GM10248 (cell line): ENCODE data around the gene HOXC12.

ENCODE experiments used
- CTCF ChIA-PET: fragments of 300-600 bp; sonication (Branson Sonifier 250); formaldehyde crosslinking; extraction: SDS; loops from one replicate; lab custom pipeline; 2021; ENCODE audit warnings: antibody characterized with exemption; lab: Yijun Ruan, JAX
- POLR2A ChIA-PET: fragments of 350-650 bp; sonication (Branson Sonifier 250); formaldehyde crosslinking; extraction: SDS; loops from one replicate; lab custom pipeline; 2020; ENCODE audit warnings: antibody characterized with exemption; lab: Yijun Ruan, JAX
- DNase-seq: peaks from one replicate; pipeline ENCODE4 v3.0.0; 2012; ENCODE audit errors: extremely low spot score
- CTCF ChIP-seq: IDR thresholded peaks from 2 replicates; pipeline ENCODE4 v1.5.1; 2012; ENCODE audit warnings: mild to moderate bottlenecking, low read depth; ENCODE audit errors: extremely low read depth, missing control alignments, control extremely low read depth

The HOXC12 gene

GRCh38 chr12:53995378-53996239 lies 40.9 kb downstream of the HOXC12 start:
- ChIA-PET CTCF (interaction anchor here (0.9 to 4.5 kb wide), 8 partner anchors 8 to 250 kb away, joined by 3 to 19 read pairs (median 4); partner anchors contain the start of genes HOXC10, HOXC5 and HOXC8), POLR2A (no interaction called here)
- no peak for TF ChIP-seq CTCF
- DNase-seq = no peak

DNA sequence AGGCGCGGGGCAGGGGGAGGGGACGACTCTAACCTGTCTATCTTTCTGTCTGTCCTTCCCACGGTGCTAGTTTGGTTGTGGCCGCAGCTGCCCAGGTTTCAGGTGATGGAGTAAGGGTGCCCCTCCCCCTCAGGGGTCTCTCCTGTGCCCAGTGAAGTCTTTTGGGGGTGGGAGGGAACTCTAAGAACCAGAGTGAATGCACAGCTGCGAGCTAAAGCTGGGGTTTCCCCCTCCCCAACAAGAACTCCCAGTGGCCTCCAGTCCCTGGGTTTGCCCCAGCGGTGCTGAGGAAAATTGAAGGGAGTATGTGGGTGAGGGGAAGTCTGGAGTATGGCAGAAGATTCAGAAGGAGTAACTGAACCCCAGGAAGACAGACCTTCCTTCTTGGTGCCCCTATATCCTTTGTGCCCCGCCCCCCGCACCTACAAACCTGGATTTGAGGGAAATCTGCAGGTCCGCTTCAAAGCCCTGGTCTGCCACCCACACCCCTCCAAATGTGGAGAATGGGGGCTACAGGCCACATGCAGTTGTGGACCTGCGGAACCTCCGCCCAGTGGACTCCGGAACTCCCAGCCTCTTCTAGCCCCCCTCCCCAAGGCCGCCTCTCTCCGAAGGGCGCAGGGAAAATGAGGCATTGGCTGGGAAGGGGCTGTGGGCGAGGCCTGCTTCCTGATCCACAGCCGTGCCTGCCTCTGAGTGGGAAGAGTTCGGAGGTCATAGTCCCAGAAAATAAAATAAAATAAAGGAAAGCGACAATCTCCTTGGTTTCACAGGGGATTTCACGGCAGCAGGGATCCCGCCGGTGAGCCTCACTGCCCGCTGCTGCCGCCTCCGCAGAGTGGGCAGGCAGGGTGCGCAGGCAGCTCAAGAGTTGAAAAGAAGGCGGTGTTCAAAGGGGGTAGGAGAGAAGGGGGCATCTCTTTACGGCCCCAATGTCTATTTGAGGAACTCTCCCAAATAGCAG lies 41.8 kb downstream of the HOXC12 start:
- ChIA-PET POLR2A (no interaction called here), CTCF (interaction anchor here (0.9 to 4.5 kb wide), 10 partner anchors 7 to 251 kb away, joined by 3 to 19 read pairs (median 7); partner anchors contain the start of genes HOXC10 and HOXC5)
- TF ChIP-seq CTCF = no peak
- peak; percentile 58 for DNase-seq

DNA sequence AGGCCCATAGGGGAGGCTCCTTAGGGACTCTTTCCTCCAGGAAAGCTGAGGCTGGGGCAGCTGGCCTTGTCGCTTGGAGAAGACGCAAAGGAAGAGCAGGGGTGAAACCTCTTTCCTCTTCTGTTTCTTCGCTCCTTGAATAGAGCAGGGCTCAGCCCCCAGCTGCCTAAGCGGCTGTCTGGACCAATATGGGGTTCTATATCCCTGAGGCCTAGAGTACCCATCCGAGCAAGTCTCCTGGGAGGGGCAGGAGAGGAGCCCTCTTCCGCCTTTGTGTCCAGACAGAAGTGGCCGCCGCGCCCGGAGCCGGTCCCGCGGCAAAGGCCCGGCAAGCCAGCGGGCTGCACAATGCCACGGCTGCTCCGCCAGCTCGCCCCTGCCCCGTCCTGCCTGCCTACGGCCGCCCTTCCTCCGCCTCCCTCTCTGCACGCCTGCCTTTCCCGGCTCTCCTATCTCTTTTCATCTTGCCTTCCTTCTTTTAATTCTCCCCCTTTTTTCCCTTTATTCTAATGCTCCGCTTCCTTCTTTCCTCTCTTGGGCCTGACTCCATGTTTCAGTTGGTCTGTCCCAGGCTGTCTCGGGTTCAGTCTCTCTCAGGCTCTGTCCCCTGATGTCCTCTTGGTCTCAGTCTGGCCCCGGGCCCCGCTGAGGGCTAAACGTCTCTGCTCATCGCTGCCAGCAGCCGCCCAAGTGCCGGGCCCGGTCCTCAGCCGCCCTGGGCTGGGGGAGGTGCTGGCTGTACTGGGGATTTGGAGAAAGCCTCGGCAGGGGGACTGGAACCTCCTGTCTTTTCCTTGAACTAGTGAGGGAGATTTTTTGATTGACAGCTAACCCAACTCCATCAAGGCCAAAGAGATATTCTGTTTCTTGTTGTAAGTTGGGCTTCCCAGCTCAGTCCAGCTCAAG lies 42.8 kb downstream of the HOXC12 start:
- POLR2A ChIA-PET = no interaction called here
- no peak for TF ChIP-seq CTCF
- CTCF ChIA-PET = interaction anchor here (1.8 to 4.5 kb wide), 6 partner anchors 9 to 209 kb away, joined by 8 to 19 read pairs (median 10); partner anchors contain the start of genes HOXC10 and HOXC5
- DNase-seq = no peak

- POLR2A ChIA-PET = no interaction called here
- CTCF ChIA-PET = interaction anchor here (0.8 to 4.5 kb wide), 9 partner anchors 10 to 221 kb away, joined by 3 to 19 read pairs (median 8); partner anchors contain the start of genes HOXC10 and HOXC5
- no peak for TF ChIP-seq CTCF
- no peak for DNase-seq
Measured at GRCh38 chr12:53998110-53998899, 43.6 kb downstream of the HOXC12 start.

DNA sequence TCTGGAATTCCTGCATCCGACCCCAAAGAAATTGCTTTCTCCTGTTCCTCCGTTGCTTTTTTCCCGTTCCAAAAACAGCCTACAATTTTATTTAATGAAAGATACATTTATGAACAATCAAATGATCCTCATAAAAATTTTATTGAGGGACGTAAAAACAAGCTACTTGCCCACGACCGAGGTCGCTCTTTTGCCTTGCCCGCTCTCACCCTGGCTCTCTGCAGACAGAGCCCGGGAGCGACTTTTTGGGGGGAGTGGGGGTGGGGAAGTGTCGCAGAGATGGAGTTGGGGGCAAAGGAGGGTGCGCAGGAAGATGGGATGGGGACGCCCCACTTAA lies 44.2 kb downstream of the HOXC12 start:
- POLR2A ChIA-PET = no interaction called here
- no peak for DNase-seq
- TF ChIP-seq CTCF = no peak
- CTCF ChIA-PET = interaction anchor here (0.8 to 4.5 kb wide), 8 partner anchors 11 to 220 kb away, joined by 3 to 19 read pairs (median 3); partner anchors contain the start of genes HOXC10 and HOXC5
